Vagina (tissue), 2 donors: ENCODE data around the gene LINGO1.

Experiments used
- POLR2AphosphoS5 ChIP-seq, 2 donors: sonication (generic); formaldehyde crosslinking; IDR thresholded peaks; one replicate each; pipeline ENCODE4 v1.9.0; 2017; ENCODE audit warnings: antibody characterized with exemption in 2 of 2, mild to moderate bottlenecking in 2 of 2, low read depth in 1 of 2; ENCODE audit not compliant: insufficient read depth in 1 of 2
- TF ChIP-seq, protein P1 (sequence below), 3 experiments: fragments of 450-650 bp in 2 of 3; fragments of 200-600 bp in 1 of 3; sonication (generic) in 1 of 3; IDR thresholded peaks; one replicate each; pipeline ENCODE4 v1.5.1; 2017 to 2019; ENCODE audit warnings: antibody characterized with exemption in 3 of 3, mild to moderate bottlenecking in 2 of 3, moderate library complexity in 2 of 3

DNA sequence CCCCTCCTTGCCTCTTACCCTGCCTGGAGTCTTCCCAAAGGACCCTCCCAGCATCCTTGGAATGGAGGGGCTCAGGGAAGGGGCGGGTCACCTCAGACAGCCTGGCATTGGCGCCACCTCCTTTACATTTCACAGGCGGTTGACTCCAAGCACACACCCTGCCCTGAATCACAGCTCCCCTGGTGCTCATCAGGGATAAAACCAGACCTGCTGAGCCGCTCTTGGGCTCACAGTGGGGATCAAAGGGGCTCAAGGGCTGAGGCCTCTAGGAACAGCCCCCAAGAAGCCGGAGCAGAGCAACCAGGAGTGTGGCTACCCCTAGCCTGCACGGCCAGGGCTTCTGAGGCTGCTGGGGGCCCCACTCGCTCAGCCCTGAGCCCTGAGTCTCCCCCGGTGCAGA is 16.6 kb downstream of the LINGO1 start:
- TF ChIP-seq, protein P1, sequence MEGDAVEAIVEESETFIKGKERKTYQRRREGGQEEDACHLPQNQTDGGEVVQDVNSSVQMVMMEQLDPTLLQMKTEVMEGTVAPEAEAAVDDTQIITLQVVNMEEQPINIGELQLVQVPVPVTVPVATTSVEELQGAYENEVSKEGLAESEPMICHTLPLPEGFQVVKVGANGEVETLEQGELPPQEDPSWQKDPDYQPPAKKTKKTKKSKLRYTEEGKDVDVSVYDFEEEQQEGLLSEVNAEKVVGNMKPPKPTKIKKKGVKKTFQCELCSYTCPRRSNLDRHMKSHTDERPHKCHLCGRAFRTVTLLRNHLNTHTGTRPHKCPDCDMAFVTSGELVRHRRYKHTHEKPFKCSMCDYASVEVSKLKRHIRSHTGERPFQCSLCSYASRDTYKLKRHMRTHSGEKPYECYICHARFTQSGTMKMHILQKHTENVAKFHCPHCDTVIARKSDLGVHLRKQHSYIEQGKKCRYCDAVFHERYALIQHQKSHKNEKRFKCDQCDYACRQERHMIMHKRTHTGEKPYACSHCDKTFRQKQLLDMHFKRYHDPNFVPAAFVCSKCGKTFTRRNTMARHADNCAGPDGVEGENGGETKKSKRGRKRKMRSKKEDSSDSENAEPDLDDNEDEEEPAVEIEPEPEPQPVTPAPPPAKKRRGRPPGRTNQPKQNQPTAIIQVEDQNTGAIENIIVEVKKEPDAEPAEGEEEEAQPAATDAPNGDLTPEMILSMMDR (IDR thresholded peaks at IDR 0.05): no peak
- TF ChIP-seq POLR2AphosphoS5 (IDR thresholded peaks at IDR 0.05; ENCODE audit: insufficient read depth in 1 of 2, low read depth in 1 of 2): no peak
